ENCODE data around the gene CDYL. TPM values are rescaled to one million over a fixed set of nuclear protein-coding genes. Genes with fewer than 3 reads are reported as not detected.

Gene CDYL
- total and polyA plus RNA-seq, 2 of the 4 experiments (the other 2 are of a cell fraction): 14.2 to 92.1 TPM

DNA sequence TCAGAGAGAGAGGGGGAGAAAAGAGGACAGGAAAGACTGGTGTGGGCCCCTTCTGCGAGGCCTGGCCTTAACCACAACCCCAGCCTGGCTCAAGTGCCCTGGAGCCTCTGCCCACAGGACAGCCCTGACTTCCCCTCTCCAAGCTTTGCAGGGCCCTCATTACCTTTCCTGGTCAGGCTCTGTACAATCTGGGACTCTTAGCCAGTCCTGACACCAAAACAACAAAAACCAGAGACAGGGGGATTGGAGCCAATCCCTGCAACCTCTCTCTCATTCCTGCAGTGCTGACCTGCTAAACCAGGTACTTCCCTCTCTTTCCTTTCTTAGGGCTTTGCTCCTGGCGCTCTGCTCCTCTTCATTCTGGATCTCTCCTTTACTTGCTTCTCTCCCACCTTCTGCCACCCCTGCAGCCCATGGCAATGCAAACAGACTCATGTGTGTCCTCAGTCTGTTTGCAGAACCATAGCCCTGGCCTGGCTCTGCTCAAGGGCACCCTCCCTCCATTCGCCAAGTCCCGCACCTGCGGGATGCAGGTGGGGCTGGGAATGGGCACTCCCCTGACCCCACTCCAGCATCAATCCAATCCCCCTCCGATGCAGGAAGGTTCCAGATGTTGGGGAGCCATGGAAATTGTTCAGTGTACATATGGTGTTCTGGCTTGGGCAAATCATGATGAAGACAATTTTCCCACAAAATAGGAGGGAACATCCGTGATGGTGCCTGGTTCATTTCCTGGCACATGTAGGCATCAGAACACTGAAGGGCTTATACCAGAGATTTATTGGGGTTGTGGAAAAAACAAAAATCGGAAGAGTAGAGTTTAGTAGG, 189.6 kb downstream of the CDYL start:
- Histone ChIP-seq H3K79me1 (ENCODE audit: low read depth in 1 of 2, low read length in 2 of 2) (no peaks in the 10 kb centered on the region), H3K9me1 (ENCODE audit: insufficient read depth, low read length) (peaks cover 12% of the 10 kb centered on the region; the same call in 1 of the 2 replicates), H2AFZ (replicated peaks; ENCODE audit: low read length, poor library complexity) (no peak overlapping the region), H3K9ac (ENCODE audit: low read depth, low read length) (no peak overlapping the region), H4K91ac (ENCODE audit: insufficient read depth, low read depth, low read length) (no peak overlapping the region), H2BK120ac (ENCODE audit: low read depth, low read length) (no peak overlapping the region), H2BK20ac (ENCODE audit: low read depth, low read length) (no peak overlapping the region), H3K4me2 (ENCODE audit: low read depth, low read length) (no peak overlapping the region), H3K27ac (ENCODE audit: insufficient read depth, low read length) (no peak overlapping the region), H3K23ac (ENCODE audit: low read depth, low read length) (no peak overlapping the region), H3K18ac (ENCODE audit: low read depth, low read length) (no peak overlapping the region), H4K5ac (ENCODE audit: low read depth, low read length) (no peak overlapping the region), H3K14ac (replicated peaks; ENCODE audit: low read depth, low read length) (no peak overlapping the region), H3K4ac (ENCODE audit: low read depth, low read length) (no peak overlapping the region), H3K36me3 (ENCODE audit: control insufficient read depth, insufficient read depth, low read length) (no peaks in the 10 kb centered on the region), H4K20me1 (ENCODE audit: insufficient read depth, low read length) (no peaks in the 10 kb centered on the region), H4K8ac (ENCODE audit: low read depth in 2 of 2, low read length in 2 of 2) (no peak overlapping the region), H2AK5ac (ENCODE audit: low read depth, low read length) (no peak overlapping the region), H2BK5ac (ENCODE audit: low read depth, low read length, poor library complexity, severe bottlenecking) (no peak overlapping the region), H3K56ac (ENCODE audit: extremely low read depth, insufficient read depth, low read length) (no peak overlapping the region), H3K27me3 (ENCODE audit: control insufficient read depth, insufficient read depth, low read length) (no peaks in the 10 kb centered on the region), H3K4me3 (ENCODE audit: insufficient read depth, low read depth, low read length) (no peak overlapping the region), H3K9me3 (ENCODE audit: control insufficient read depth, insufficient read depth, low read length) (no peaks in the 10 kb centered on the region), H3K4me1 (ENCODE audit: control insufficient read depth, insufficient read depth, low read length) (peaks cover 4% of the 10 kb centered on the region; the same call in 1 of the 2 replicates), H2AK9ac (replicated peaks; ENCODE audit: low read depth, low read length, poor library complexity) (no peak overlapping the region), H2BK15ac (ENCODE audit: low read depth, low read length) (no peak overlapping the region)
- DNase-seq (no peak), ATAC-seq (ENCODE audit: low read depth) (no peak)
- ChIA-PET CTCF (no interaction called here), POLR2A (ENCODE audit: unreplicated experiment) (no interaction called here)
- dilution Hi-C loops (cut with HindIII; ENCODE audit: low sequenced_read_pairs, unreplicated experiment): no loop called here
- intact Hi-C loops (cut with micrococcal nuclease): no loop called here
- BruUV-seq (replicated peaks): no TSS peak
- 100% methylated on average over 2 of the region's 8 CpGs; no CpG with 5 or more reads in 1 of the 2 experiments for WGBS, 2 experiments (ENCODE audit: extremely low coverage in 2 of 2, insufficient read length in 1 of 2)
- in situ Hi-C loops (cut with MboI; ENCODE audit: low sequenced_read_pairs): no loop called here
- no peak for TF ChIP-seq FOS (IDR thresholded peaks at IDR 0.05; ENCODE audit: low read depth, low read length)
- TF ChIP-seq POLR2A (IDR thresholded peaks at IDR 0.05; ENCODE audit: low read depth, low read length): no peak
- no peak for TF ChIP-seq MXI1 (IDR thresholded peaks at IDR 0.05; ENCODE audit: borderline replicate concordance, low read depth, low read length)
- TF ChIP-seq, protein P1, sequence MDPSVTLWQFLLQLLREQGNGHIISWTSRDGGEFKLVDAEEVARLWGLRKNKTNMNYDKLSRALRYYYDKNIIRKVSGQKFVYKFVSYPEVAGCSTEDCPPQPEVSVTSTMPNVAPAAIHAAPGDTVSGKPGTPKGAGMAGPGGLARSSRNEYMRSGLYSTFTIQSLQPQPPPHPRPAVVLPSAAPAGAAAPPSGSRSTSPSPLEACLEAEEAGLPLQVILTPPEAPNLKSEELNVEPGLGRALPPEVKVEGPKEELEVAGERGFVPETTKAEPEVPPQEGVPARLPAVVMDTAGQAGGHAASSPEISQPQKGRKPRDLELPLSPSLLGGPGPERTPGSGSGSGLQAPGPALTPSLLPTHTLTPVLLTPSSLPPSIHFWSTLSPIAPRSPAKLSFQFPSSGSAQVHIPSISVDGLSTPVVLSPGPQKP (IDR thresholded peaks at IDR 0.05; ENCODE audit: borderline replicate concordance, low read depth, low read length): no peak
- no peak for TF ChIP-seq RCOR1 (IDR thresholded peaks at IDR 0.05; ENCODE audit: insufficient replicate concordance, low read length)
- no peak for TF ChIP-seq RAD21 (IDR thresholded peaks at IDR 0.05; ENCODE audit: low read length)
- TF ChIP-seq MAFK (IDR thresholded peaks at IDR 0.05; ENCODE audit: low read depth, low read length): no peak
- TF ChIP-seq NFE2L2 (IDR thresholded peaks at IDR 0.05; ENCODE audit: low read depth, low read length): no peak
- no peak for TF ChIP-seq SMC3 (IDR thresholded peaks at IDR 0.05; ENCODE audit: low read depth, low read length)
- TF ChIP-seq, protein P2, sequence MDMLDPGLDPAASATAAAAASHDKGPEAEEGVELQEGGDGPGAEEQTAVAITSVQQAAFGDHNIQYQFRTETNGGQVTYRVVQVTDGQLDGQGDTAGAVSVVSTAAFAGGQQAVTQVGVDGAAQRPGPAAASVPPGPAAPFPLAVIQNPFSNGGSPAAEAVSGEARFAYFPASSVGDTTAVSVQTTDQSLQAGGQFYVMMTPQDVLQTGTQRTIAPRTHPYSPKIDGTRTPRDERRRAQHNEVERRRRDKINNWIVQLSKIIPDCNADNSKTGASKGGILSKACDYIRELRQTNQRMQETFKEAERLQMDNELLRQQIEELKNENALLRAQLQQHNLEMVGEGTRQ (IDR thresholded peaks at IDR 0.05; ENCODE audit: low read depth, low read length): no peak
- TF ChIP-seq RFX5 (IDR thresholded peaks at IDR 0.05; ENCODE audit: low read depth, low read length): no peak
- no peak for TF ChIP-seq MAZ (IDR thresholded peaks at IDR 0.05; ENCODE audit: borderline replicate concordance, low read depth, low read length)
- TF ChIP-seq BHLHE40 (IDR thresholded peaks at IDR 0.05; ENCODE audit: low read depth, low read length): no peak
- no peak for TF ChIP-seq CEBPB (IDR thresholded peaks at IDR 0.05; ENCODE audit: low read depth, low read length)
- TF ChIP-seq, protein P3, sequence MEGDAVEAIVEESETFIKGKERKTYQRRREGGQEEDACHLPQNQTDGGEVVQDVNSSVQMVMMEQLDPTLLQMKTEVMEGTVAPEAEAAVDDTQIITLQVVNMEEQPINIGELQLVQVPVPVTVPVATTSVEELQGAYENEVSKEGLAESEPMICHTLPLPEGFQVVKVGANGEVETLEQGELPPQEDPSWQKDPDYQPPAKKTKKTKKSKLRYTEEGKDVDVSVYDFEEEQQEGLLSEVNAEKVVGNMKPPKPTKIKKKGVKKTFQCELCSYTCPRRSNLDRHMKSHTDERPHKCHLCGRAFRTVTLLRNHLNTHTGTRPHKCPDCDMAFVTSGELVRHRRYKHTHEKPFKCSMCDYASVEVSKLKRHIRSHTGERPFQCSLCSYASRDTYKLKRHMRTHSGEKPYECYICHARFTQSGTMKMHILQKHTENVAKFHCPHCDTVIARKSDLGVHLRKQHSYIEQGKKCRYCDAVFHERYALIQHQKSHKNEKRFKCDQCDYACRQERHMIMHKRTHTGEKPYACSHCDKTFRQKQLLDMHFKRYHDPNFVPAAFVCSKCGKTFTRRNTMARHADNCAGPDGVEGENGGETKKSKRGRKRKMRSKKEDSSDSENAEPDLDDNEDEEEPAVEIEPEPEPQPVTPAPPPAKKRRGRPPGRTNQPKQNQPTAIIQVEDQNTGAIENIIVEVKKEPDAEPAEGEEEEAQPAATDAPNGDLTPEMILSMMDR (conservative IDR thresholded peaks at IDR 0.05; ENCODE audit: low read depth, low read length): no peak

All from IMR-90 (cell line).